HepG2 (cell line): ENCODE measurements around the gene DPH2. TPM values are rescaled to one million over a fixed set of nuclear protein-coding genes. Genes with fewer than 3 reads are reported as not detected.

ENCODE experiments used
- ATAC-seq: fragments of 200-7000 bp; cut with Tn5 transposase; 3 replicates; pipeline ENCODE4 v1.9.1; 2020; ENCODE audit warnings: mild to moderate bottlenecking, moderate library complexity
- BruUV-seq: library from RNA; stranded (reverse); fragments of 400-500 nt; replicated peaks from 2 replicates; lab custom pipeline; 2021; lab: Mats Ljungman, UMichigan
- CTCF ChIA-PET: fragments of 300-600 bp; formaldehyde crosslinking; extraction: SDS; loops from one replicate; lab custom pipeline; 2021; ENCODE audit warnings: low total read pairs, inconsistent platforms, low intra/inter-chr PET ratio; lab: Yijun Ruan, JAX
- POLR2A ChIA-PET: fragments of 350-600 bp; sonication (Branson Sonifier 250); formaldehyde crosslinking; loops from one replicate; lab custom pipeline; 2020; ENCODE audit warnings: antibody characterized with exemption, inconsistent platforms; lab: Yijun Ruan, JAX
- DNase-seq: peaks from one replicate; pipeline ENCODE4 v3.0.0-alpha.2; 2015; ENCODE audit warnings: low spot score
- FAIRE-seq: peaks from 3 replicates; lab custom pipeline; 2011; peaks lifted over from hg19 to GRCh38; lab: Jason Lieb, UNC
- H2AFZ ChIP-seq: one replicate; pipeline ENCODE4 v1.6.1; 2011; ENCODE audit warnings: low read length, inconsistent platforms
- H3K27ac ChIP-seq: fragments of 300-600 bp; 3 replicates; pipeline ENCODE4 v1.8.0; 2011; ENCODE audit warnings: mixed run types, mild to moderate bottlenecking, mixed read lengths, low read length, inconsistent platforms; ENCODE audit not compliant: insufficient read depth; ENCODE audit errors: extremely low read length
- H3K27me3 ChIP-seq, 2 experiments: fragments of 200-600 bp in 1 of 2; 2 replicates in 1 of 2; 3 replicates in 1 of 2; pipeline versions ENCODE4 v1.6.0 to v1.8.0; 2011; ENCODE audit warnings: low read length in 2 of 2, mild to moderate bottlenecking in 2 of 2, moderate library complexity in 2 of 2, inconsistent platforms in 1 of 2; ENCODE audit not compliant: insufficient read depth in 2 of 2, control insufficient read depth in 1 of 2
- H3K36me3 ChIP-seq, 2 experiments: fragments of 200-600 bp in 1 of 2; replicated peaks in 1 of 2; 2 replicates in 1 of 2; 3 replicates in 1 of 2; pipeline versions ENCODE4 v1.5.1 to v1.8.0; 2011; ENCODE audit warnings: low read length in 2 of 2, inconsistent platforms in 1 of 2; ENCODE audit not compliant: insufficient read depth in 2 of 2, control insufficient read depth in 1 of 2
- H3K4me1 ChIP-seq: 2 replicates; pipeline ENCODE4 v1.5.1; 2012; ENCODE audit warnings: low read length, inconsistent platforms; ENCODE audit not compliant: insufficient read depth
- H3K4me2 ChIP-seq: 2 replicates; pipeline ENCODE4 v1.6.0; 2011; ENCODE audit warnings: low read depth, low read length, inconsistent platforms
- H3K4me3 ChIP-seq, 3 experiments: fragments of 200-600 bp in 1 of 3; sonication (generic), shearing (Covaris generic) in 1 of 3; replicated peaks in 1 of 3; 2 replicates each; pipeline ENCODE4 v1.5.1; 2011 to 2016; ENCODE audit warnings: low read length in 3 of 3, inconsistent platforms in 2 of 3, low read depth in 2 of 3, mild to moderate bottlenecking in 2 of 3, control low read depth in 1 of 3, mixed read lengths in 1 of 3; ENCODE audit not compliant: insufficient read depth in 1 of 3
- H3K79me2 ChIP-seq: one replicate; pipeline ENCODE4 v1.6.1; 2011; ENCODE audit warnings: low read length, inconsistent platforms; ENCODE audit not compliant: insufficient read depth
- H3K9ac ChIP-seq: 2 replicates; pipeline ENCODE4 v1.6.0; 2011; ENCODE audit warnings: mild to moderate bottlenecking, low read depth, low read length, inconsistent platforms; ENCODE audit not compliant: insufficient read depth
- H3K9me3 ChIP-seq: 2 replicates; pipeline ENCODE4 v1.5.1; 2012; ENCODE audit warnings: mild to moderate bottlenecking, low read length
- H4K20me1 ChIP-seq: 2 replicates; pipeline ENCODE4 v1.6.0; 2011; ENCODE audit warnings: inconsistent platforms, mild to moderate bottlenecking, low read length, moderate library complexity; ENCODE audit not compliant: insufficient read depth
- CBX2 ChIP-seq, 2 experiments: fragments of 200-600 bp in 1 of 2; sonication (generic); formaldehyde crosslinking in 1 of 2; IDR thresholded peaks; 2 replicates each; pipeline versions ENCODE4 v1.7.0 to v1.8.1; 2018 to 2022; ENCODE audit warnings: low read depth in 2 of 2, low read length in 1 of 2, mild to moderate bottlenecking in 1 of 2, missing genetic modification reagents in 1 of 2
- CHCHD3 ChIP-seq: sonication (generic); formaldehyde crosslinking; IDR thresholded peaks from 2 replicates; pipeline ENCODE4 v1.8.0; 2022; ENCODE audit warnings: mild to moderate bottlenecking, missing genetic modification reagents, moderate library complexity
- GATAD2A ChIP-seq: IDR thresholded peaks from 2 replicates; pipeline ENCODE4 v1.6.1; 2016
- GTF2F1 ChIP-seq: fragments of 150-350 bp; IDR thresholded peaks from 2 replicates; pipeline ENCODE4 v1.6.1; 2014; ENCODE audit warnings: low read length
- HDAC2 ChIP-seq: sonication (generic); formaldehyde crosslinking; IDR thresholded peaks from 2 replicates; pipeline ENCODE4 v1.4.0; 2020; ENCODE audit warnings: missing genetic modification reagents
- PAX8 ChIP-seq: sonication (generic); formaldehyde crosslinking; IDR thresholded peaks from 2 replicates; pipeline ENCODE4 v1.8.0; 2022; ENCODE audit warnings: mild to moderate bottlenecking, missing genetic modification reagents, borderline replicate concordance
- TRAFD1 ChIP-seq: sonication (generic); formaldehyde crosslinking; IDR thresholded peaks from 2 replicates; pipeline ENCODE4 v1.5.1; 2020; ENCODE audit warnings: missing genetic modification reagents, mild to moderate bottlenecking, borderline replicate concordance
- YEATS2 ChIP-seq: sonication (generic); formaldehyde crosslinking; IDR thresholded peaks from 2 replicates; pipeline ENCODE4 v1.4.0; 2020; ENCODE audit warnings: missing genetic modification reagents, borderline replicate concordance
- ZNF225 ChIP-seq: sonication (generic); formaldehyde crosslinking; IDR thresholded peaks from 2 replicates; pipeline ENCODE4 v1.4.0; 2020; ENCODE audit warnings: mild to moderate bottlenecking, missing genetic modification reagents
- ZNF552 ChIP-seq: sonication (generic); formaldehyde crosslinking; IDR thresholded peaks from 2 replicates; pipeline ENCODE4 v1.9.0; 2022; ENCODE audit warnings: missing genetic modification reagents, mild to moderate bottlenecking, borderline replicate concordance
- ZSCAN12 ChIP-seq: sonication (generic); formaldehyde crosslinking; IDR thresholded peaks from 2 replicates; pipeline ENCODE4 v1.9.0; 2021; ENCODE audit warnings: mild to moderate bottlenecking, missing genetic modification reagents
- WGBS: methylation state at CpG from one replicate; pipeline ENCODE4 v1.1.6; 2017; ENCODE audit warnings: low lambda C conversion rate; 5-methylcytosine and 5-hydroxymethylcytosine counted together
- in situ Hi-C: cut with HindIII; loops from 2 replicates; pipeline ENCODE4 v1.10.0; 2017; ENCODE audit warnings: low pct_unique_long_range_greater_than_20kb; ENCODE audit not compliant: extremely low pct_ligation_motif_present
- intact Hi-C: fragments of 100-400 bp; cut with micrococcal nuclease; formaldehyde crosslinking; loops from one replicate; pipeline ENCODE4 v1.10.0; 2022; ENCODE audit not compliant: unreplicated experiment
- polyA plus RNA-seq, 8 experiments: library from polyadenylated mRNA; depleted of rRNA in 3 of 8; stranded (reverse) in 7 of 8; unstranded in 1 of 8; fragments of >200 nt; fragmentation: Illumina TruSeq in 4 of 8; extraction: Trizol in 4 of 8; gene quantifications; 2 replicates each; pipeline versions ENCODE4 v1.2.1 to v1.2.3, GENCODE V29; 2011 to 2016; ENCODE audit warnings: low read depth in 4 of 8, missing spikeins in 1 of 8, mixed read lengths in 1 of 8; ENCODE audit not compliant: insufficient read depth in 1 of 8
- total RNA-seq, 5 experiments: library from RNA; depleted of rRNA; stranded (reverse); fragments of >200 nt; fragmentation: Illumina TruSeq; extraction: Trizol; gene quantifications; 2 replicates each; pipeline ENCODE4 v1.2.3, GENCODE V29; 2016; ENCODE audit warnings: low read depth in 1 of 5
- TF ChIP-seq, protein P1 (sequence below): sonication (generic); formaldehyde crosslinking; IDR thresholded peaks from 2 replicates; pipeline ENCODE4 v1.4.0; 2020; ENCODE audit warnings: missing genetic modification reagents, mild to moderate bottlenecking, borderline replicate concordance
- TF ChIP-seq, protein P2 (sequence below): sonication (generic); formaldehyde crosslinking; IDR thresholded peaks from 2 replicates; pipeline ENCODE4 v1.4.0; 2020; ENCODE audit warnings: mild to moderate bottlenecking, low read depth, missing genetic modification reagents
- TF ChIP-seq, protein P3 (sequence below): sonication (generic); formaldehyde crosslinking; IDR thresholded peaks from 2 replicates; pipeline ENCODE4 v1.5.1; 2020; ENCODE audit warnings: mild to moderate bottlenecking, moderate library complexity, missing genetic modification reagents
- TF ChIP-seq, protein P4 (sequence below): sonication (generic); formaldehyde crosslinking; IDR thresholded peaks from 2 replicates; pipeline ENCODE4 v1.8.0; 2023; ENCODE audit warnings: mild to moderate bottlenecking, missing genetic modification reagents

Gene DPH2
- total and polyA plus RNA-seq, 2 of the 13 experiments (the other 11 are each of a cell fraction or from before 2014, with no cell fraction given) = 32.2 to 38.3 TPM

- H3K9me3 ChIP-seq = no peaks in the 10 kb centered on the region
- ChIA-PET CTCF (no interaction called here), POLR2A (interaction anchor here (0.5 to 1.3 kb wide), 4 partner anchors 9 to 325 kb away, joined by 3 to 8 read pairs (median 3); partner anchors contain the start of gene SLC6A9)
- intact Hi-C loops (no loop called here), in situ Hi-C loops (no loop called here)
- peak overlapping the region; percentile 62 to 87 (median 84) for H3K4me3 ChIP-seq
- ATAC-seq (no peak), FAIRE-seq (peak; percentile 86), DNase-seq (no peak)
- H3K27me3 ChIP-seq = no peaks in the 10 kb centered on the region
- peaks cover 73% of the 10 kb centered on the region for H3K4me1 ChIP-seq
- no TSS peak for BruUV-seq
- H3K9ac ChIP-seq = peak overlapping the region; percentile 76
- peak overlapping the region; percentile 83 for H3K27ac ChIP-seq
- peaks cover 17 to 42% of the 10 kb centered on the region in 2 experiments for H3K36me3 ChIP-seq
- WGBS = 46% methylated on average over 6 of the region's 13 CpGs
- peaks cover 50% of the 10 kb centered on the region for H3K79me2 ChIP-seq
- peak overlapping the region; percentile 91 for H3K4me2 ChIP-seq
- H2AFZ ChIP-seq = no peak overlapping the region
- peaks cover 4% of the 10 kb centered on the region; the same call in 1 of the 2 replicates for H4K20me1 ChIP-seq
- TF ChIP-seq, protein P1, sequence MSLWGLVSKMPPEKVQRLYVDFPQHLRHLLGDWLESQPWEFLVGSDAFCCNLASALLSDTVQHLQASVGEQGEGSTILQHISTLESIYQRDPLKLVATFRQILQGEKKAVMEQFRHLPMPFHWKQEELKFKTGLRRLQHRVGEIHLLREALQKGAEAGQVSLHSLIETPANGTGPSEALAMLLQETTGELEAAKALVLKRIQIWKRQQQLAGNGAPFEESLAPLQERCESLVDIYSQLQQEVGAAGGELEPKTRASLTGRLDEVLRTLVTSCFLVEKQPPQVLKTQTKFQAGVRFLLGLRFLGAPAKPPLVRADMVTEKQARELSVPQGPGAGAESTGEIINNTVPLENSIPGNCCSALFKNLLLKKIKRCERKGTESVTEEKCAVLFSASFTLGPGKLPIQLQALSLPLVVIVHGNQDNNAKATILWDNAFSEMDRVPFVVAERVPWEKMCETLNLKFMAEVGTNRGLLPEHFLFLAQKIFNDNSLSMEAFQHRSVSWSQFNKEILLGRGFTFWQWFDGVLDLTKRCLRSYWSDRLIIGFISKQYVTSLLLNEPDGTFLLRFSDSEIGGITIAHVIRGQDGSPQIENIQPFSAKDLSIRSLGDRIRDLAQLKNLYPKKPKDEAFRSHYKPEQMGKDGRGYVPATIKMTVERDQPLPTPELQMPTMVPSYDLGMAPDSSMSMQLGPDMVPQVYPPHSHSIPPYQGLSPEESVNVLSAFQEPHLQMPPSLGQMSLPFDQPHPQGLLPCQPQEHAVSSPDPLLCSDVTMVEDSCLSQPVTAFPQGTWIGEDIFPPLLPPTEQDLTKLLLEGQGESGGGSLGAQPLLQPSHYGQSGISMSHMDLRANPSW (CRISPR knock-in tag) = no peak
- TF ChIP-seq CHCHD3 (CRISPR knock-in tag) = no peak
- TF ChIP-seq, protein P2, sequence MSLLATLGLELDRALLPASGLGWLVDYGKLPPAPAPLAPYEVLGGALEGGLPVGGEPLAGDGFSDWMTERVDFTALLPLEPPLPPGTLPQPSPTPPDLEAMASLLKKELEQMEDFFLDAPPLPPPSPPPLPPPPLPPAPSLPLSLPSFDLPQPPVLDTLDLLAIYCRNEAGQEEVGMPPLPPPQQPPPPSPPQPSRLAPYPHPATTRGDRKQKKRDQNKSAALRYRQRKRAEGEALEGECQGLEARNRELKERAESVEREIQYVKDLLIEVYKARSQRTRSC (CRISPR knock-in tag) = 0 out of 2 replicates have a peak, but pooled peaks have one; percentile 23
- no peak for TF ChIP-seq ZNF552 (CRISPR knock-in tag)
- peak; percentile 53; the same call in 1 of the 2 replicates for TF ChIP-seq GATAD2A (CRISPR knock-in tag)
- no peak for TF ChIP-seq CBX2 (IDR thresholded peaks at IDR 0.05; ENCODE audit: low read depth, low read length)
- no peak for TF ChIP-seq CBX2 (CRISPR knock-in tag; IDR thresholded peaks at IDR 0.05; ENCODE audit: low read depth)
- TF ChIP-seq YEATS2 (CRISPR knock-in tag) = no peak
- TF ChIP-seq PAX8 = no peak
- TF ChIP-seq TRAFD1 (CRISPR knock-in tag) = no peak
- no peak for TF ChIP-seq HDAC2 (CRISPR knock-in tag)
- TF ChIP-seq, protein P3, sequence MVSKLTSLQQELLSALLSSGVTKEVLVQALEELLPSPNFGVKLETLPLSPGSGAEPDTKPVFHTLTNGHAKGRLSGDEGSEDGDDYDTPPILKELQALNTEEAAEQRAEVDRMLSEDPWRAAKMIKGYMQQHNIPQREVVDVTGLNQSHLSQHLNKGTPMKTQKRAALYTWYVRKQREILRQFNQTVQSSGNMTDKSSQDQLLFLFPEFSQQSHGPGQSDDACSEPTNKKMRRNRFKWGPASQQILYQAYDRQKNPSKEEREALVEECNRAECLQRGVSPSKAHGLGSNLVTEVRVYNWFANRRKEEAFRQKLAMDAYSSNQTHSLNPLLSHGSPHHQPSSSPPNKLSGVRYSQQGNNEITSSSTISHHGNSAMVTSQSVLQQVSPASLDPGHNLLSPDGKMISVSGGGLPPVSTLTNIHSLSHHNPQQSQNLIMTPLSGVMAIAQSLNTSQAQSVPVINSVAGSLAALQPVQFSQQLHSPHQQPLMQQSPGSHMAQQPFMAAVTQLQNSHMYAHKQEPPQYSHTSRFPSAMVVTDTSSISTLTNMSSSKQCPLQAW (CRISPR knock-in tag) = no peak
- TF ChIP-seq, protein P4, sequence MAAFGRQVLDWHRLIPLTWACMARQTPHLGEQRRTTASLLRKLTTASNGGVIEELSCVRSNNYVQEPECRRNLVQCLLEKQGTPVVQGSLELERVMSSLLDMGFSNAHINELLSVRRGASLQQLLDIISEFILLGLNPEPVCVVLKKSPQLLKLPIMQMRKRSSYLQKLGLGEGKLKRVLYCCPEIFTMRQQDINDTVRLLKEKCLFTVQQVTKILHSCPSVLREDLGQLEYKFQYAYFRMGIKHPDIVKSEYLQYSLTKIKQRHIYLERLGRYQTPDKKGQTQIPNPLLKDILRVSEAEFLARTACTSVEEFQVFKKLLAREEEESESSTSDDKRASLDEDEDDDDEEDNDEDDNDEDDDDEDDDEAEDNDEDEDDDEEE = no peak
- no peak for TF ChIP-seq ZNF225 (CRISPR knock-in tag)
- TF ChIP-seq ZSCAN12 = no peak
- TF ChIP-seq GTF2F1 = no peak
Measured at GRCh38 chr1:43980255-43981134, 10.7 kb downstream of the DPH2 start.
